ENCODE data around the gene MYOG. TPM values are rescaled to one million over a fixed set of nuclear protein-coding genes. Genes with fewer than 3 reads are reported as not detected.

MYOG gene
- total RNA-seq, result not detected

DNA sequence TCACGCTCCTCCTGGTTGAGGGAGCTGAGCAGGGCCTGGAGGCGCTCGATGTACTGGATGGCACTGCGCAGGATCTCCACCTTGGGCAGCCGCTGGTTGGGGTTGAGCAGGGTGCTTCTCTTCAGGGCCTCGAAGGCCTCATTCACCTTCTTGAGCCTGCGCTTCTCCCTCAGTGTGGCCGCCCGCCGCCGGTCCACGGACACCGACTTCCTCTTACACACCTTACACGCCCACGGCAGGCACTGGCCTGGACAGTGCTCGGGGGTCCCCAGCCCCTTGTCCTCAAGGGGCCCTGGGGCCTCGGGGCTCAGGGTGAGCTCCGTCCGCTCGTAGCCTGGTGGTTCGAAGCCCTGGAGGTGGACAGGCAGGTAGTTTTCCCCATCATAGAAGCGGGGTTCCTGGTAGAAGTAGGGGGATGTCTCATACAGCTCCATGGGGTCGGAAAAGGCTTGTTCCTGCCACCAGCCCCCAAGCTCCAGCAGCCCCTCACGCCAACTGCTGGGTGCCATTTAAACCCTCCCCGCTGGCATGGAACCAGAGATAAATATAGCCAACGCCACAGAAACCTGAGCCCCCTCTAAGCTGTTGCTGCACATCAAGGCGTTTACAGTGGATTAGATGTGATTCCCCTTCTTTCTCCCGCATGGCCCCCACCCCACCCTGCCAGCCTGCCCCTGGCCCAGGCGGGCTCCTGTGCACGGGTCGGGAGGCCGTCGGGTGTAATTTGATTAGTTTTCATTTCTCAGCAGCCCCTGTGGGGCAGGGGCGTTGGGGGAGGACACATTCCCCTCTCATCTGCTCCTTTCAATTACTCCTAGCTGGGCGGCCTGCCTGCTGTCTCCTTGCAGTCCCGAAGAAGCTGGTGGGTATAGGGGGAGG, at the start of gene MYOG:
TSS of gene MYOG (minus strand) at position 485 of the 879 bp plus-strand sequence. CDS start at position 434, 51 bp downstream.
- Histone ChIP-seq H3K9me3 (no peaks in the 10 kb centered on the region), H3K27me3 (peaks cover 0 to 14% (median 0%) of the 10 kb centered on the region in 4 donors), H3K4me1 (peaks cover 0 to 2% (median 0%) of the 10 kb centered on the region in 4 donors), H3K4me3 (no peak within 1 kb of the TSS), H3K27ac (replicated peaks in 1 of 4) (no peak within 1 kb of the TSS), H3K36me3 (no peaks in the 10 kb centered on the region)
- peak; percentile 89 for DNase-seq (ENCODE audit: extremely low spot score)
- TF ChIP-seq, protein P1, sequence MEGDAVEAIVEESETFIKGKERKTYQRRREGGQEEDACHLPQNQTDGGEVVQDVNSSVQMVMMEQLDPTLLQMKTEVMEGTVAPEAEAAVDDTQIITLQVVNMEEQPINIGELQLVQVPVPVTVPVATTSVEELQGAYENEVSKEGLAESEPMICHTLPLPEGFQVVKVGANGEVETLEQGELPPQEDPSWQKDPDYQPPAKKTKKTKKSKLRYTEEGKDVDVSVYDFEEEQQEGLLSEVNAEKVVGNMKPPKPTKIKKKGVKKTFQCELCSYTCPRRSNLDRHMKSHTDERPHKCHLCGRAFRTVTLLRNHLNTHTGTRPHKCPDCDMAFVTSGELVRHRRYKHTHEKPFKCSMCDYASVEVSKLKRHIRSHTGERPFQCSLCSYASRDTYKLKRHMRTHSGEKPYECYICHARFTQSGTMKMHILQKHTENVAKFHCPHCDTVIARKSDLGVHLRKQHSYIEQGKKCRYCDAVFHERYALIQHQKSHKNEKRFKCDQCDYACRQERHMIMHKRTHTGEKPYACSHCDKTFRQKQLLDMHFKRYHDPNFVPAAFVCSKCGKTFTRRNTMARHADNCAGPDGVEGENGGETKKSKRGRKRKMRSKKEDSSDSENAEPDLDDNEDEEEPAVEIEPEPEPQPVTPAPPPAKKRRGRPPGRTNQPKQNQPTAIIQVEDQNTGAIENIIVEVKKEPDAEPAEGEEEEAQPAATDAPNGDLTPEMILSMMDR (IDR thresholded peaks at IDR 0.05), result no peak
- TF ChIP-seq POLR2A (IDR thresholded peaks at IDR 0.05; ENCODE audit: low read depth) (no peak), POLR2AphosphoS5 (IDR thresholded peaks at IDR 0.05) (no peak), EP300 (IDR thresholded peaks at IDR 0.05) (no peak)
- WGBS, result 86% methylated on average over 26 of the region's 36 CpGs
- intact Hi-C loops (cut with DNase I), result no loop called here

DNA sequence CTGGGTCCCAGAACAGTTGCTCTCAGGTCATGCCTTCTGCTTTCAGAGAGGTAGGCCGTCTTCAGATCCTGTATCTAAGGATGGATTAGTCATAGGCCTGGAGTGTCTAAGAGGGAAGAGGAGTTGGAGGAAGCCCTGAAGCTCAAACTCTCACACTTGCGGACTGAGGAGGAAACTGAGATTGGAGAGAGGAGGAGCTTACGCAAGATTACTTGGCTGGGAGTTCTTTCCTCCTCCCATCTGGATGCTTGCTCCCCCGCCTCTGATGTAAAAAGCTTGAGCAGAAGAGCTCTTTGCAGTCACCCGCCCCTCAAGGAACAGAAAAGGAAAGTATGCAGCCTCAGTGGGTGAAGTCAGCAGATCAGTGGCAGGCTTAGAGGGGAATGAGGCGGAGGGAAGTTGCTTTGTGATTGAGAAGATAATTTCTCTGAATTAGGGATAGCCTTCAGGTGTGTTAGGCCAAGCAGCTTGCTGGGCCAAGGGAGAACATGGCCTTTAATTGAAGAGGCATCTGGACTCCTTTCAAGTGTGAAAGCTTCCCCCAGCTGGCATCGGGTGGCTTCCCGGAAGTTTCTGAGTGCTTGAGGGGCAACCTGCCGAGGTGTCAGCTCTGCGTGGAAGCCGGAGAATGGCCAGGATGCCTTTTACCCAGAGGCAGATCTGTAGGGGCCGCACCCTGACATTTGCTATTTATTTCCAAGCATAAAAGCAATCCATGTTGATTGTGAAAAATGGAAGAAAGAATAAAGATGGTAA, 48.3 kb upstream of the MYOG start:
- no peak for TF ChIP-seq EP300 (IDR thresholded peaks at IDR 0.05)
- no peak for TF ChIP-seq POLR2A (IDR thresholded peaks at IDR 0.05; ENCODE audit: low read depth)
- peaks cover 0 to 5% (median 0%) of the 10 kb centered on the region in 4 donors for H3K27me3 ChIP-seq
- DNase-seq (ENCODE audit: extremely low spot score), result no peak
- peaks cover 11 to 16% (median 14%) of the 10 kb centered on the region in 4 donors for H3K4me1 ChIP-seq
- no peaks in the 10 kb centered on the region for H3K36me3 ChIP-seq
- 77% methylated on average over 12 of the region's 12 CpGs for WGBS
- H3K9me3 ChIP-seq, result no peaks in the 10 kb centered on the region
- H3K27ac ChIP-seq (replicated peaks in 1 of 4), result peak overlapping the region in 1 of 4 donors; percentile 16
- intact Hi-C loops (cut with DNase I), result no loop called here
- H3K4me3 ChIP-seq, result no peak overlapping the region

DNA sequence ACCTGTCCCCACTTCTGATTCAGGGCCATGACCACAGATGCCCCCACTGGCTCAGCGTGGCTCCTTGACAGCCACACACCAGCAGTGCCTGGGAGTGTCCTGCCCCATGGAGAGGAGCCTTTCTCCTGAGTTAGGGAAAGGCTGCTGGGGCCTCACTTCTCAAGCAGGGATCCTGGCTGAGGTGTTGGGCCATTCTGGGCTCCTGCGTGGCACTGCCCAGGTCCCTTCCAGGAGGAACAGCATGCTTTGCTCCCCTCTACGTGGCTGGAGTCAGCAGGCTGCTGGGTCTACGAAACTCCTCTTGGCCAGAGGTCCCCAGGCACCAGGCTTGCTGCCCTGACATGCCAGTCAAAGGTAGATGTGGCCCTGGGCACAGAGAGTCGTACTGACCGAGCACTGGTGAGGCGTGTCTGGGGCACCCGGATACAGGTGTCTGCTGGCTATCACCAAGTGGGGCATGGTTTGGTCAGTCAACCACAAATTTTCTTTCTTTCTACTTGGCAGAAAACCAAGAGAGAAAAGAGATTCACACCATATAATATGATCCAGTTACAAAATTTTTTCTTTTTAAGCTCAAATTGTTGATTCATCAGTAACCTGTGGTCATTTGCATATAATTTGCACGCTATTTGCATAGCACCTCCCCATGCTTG, 45.9 kb upstream of the MYOG start:
- Histone ChIP-seq H3K27me3 (peaks cover 0 to 16% (median 0%) of the 10 kb centered on the region in 4 donors), H3K9me3 (no peaks in the 10 kb centered on the region), H3K4me3 (no peak overlapping the region), H3K4me1 (peaks cover 34 to 39% (median 37%) of the 10 kb centered on the region in 4 donors), H3K36me3 (no peaks in the 10 kb centered on the region), H3K27ac (replicated peaks in 1 of 4) (no peak overlapping the region)
- TF ChIP-seq EP300 (IDR thresholded peaks at IDR 0.05) (no peak), POLR2A (IDR thresholded peaks at IDR 0.05; ENCODE audit: low read depth) (no peak), POLR2AphosphoS5 (IDR thresholded peaks at IDR 0.05) (no peak)
- TF ChIP-seq, protein P1 (IDR thresholded peaks at IDR 0.05), result no peak
- WGBS, result 94% methylated on average over 7 of the region's 9 CpGs
- no peak for DNase-seq (ENCODE audit: extremely low spot score)
- intact Hi-C loops (cut with DNase I), result no loop called here

DNA sequence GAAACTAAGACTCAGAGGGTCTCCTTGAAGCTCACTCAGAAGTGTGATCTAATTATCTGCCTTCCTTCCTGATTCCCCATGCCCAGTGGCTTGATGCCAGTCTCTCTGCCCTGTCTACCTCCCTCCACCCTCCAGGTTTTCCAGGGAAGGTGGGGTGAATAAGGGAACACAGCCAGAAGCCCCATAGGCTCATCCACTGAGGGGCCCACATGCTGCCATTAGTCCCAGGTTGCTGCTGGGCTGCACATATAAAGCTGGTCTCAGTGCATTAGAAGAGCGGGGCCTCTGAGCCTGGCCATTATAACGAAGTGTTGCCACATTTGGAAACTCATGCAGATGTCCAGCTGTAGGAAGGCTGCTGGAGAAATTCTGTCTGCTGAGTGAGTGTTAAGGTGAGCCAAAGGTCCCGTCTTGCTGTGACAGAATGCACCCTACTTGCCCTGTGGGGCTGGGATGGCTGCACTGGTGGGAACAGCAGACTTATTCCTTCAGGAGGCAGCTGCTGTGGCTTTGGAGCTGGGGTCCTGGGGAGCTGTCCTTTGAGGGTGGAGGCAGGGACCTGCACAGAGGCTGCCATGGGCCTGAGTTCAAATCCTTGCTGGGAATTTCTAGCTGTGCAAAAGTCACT, 44.7 kb upstream of the MYOG start:
- WGBS, result 81% methylated on average over 3 of the region's 3 CpGs
- no peak overlapping the region for H3K4me3 ChIP-seq
- intact Hi-C loops (cut with DNase I), result no loop called here
- DNase-seq (ENCODE audit: extremely low spot score), result no peak
- H3K27ac ChIP-seq (replicated peaks in 1 of 4), result no peak overlapping the region
- TF ChIP-seq POLR2AphosphoS5 (IDR thresholded peaks at IDR 0.05) (no peak), POLR2A (IDR thresholded peaks at IDR 0.05; ENCODE audit: low read depth) (no peak), EP300 (IDR thresholded peaks at IDR 0.05) (no peak)
- TF ChIP-seq, protein P1 (IDR thresholded peaks at IDR 0.05), result no peak
- no peaks in the 10 kb centered on the region for H3K9me3 ChIP-seq
- peaks cover 0 to 21% (median 0%) of the 10 kb centered on the region in 4 donors for H3K27me3 ChIP-seq
- H3K4me1 ChIP-seq, result peaks cover 37 to 45% (median 43%) of the 10 kb centered on the region in 4 donors
- H3K36me3 ChIP-seq, result no peaks in the 10 kb centered on the region

All from esophagus muscularis mucosa (tissue), 4 donors.